ENCODE data around the gene TBPL2.
"Not testable (repeated sequence)": the region's sequence is repeated elsewhere in the genome, so short reads cannot be mapped to it uniquely, and the experiment has no call there.

The TBPL2 gene

GRCh38 chr14:55430024-55430690 lies 10.3 kb downstream of the TBPL2 start:
- peak; percentile 52 for DNase-seq
- peak; percentile 62 for TF ChIP-seq CTCF (IDR thresholded peaks at IDR 0.05; ENCODE audit: low read depth, low read length)
- Histone ChIP-seq H3K4me3 (ENCODE audit: low read depth, low read length) (no peak overlapping the region), H3K9me3 (no peaks in the 10 kb centered on the region), H3K27me3 (no peaks in the 10 kb centered on the region; the same call in 1 of the 2 replicates), H3K4me1 (no peaks in the 10 kb centered on the region), H3K36me3 (no peaks in the 10 kb centered on the region)

DNA sequence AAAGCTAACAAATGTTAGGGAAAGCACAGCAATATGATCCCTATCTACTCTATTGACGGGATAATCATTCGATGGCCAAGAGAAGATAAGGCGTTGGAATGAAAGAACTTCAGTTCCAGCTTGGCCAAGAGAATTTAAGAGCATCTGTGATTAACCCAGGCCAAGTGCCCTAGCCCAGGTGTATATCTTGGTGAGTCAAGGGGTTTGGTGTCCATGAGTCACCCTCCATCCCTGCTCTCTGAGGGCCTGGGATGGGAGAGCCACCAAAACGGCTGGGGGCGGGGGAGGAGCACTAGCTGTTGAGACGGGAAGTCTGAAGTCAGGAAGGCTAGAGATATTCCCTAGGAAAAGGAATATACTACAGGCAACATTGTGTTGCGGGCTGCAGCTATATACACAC lies 13.0 kb downstream of the TBPL2 start:
- H3K9me3 ChIP-seq: no peaks in the 10 kb centered on the region
- peak; percentile 21 for DNase-seq
- no peaks in the 10 kb centered on the region; the same call in 1 of the 2 replicates for H3K27me3 ChIP-seq
- H3K4me1 ChIP-seq: no peaks in the 10 kb centered on the region
- no peaks in the 10 kb centered on the region for H3K36me3 ChIP-seq
- no peak for TF ChIP-seq CTCF (IDR thresholded peaks at IDR 0.05; ENCODE audit: low read depth, low read length)
- no peak overlapping the region for H3K4me3 ChIP-seq (ENCODE audit: low read depth, low read length)

GRCh38 chr14:55426891-55427290 lies 13.5 kb downstream of the TBPL2 start:
- DNase-seq: no peak
- no peaks in the 10 kb centered on the region for H3K4me1 ChIP-seq
- TF ChIP-seq CTCF (IDR thresholded peaks at IDR 0.05; ENCODE audit: low read depth, low read length): no peak
- no peaks in the 10 kb centered on the region for H3K36me3 ChIP-seq
- no peak overlapping the region for H3K4me3 ChIP-seq (ENCODE audit: low read depth, low read length)
- H3K27me3 ChIP-seq: no peaks in the 10 kb centered on the region; the same call in 1 of the 2 replicates
- H3K9me3 ChIP-seq: no peaks in the 10 kb centered on the region

DNA sequence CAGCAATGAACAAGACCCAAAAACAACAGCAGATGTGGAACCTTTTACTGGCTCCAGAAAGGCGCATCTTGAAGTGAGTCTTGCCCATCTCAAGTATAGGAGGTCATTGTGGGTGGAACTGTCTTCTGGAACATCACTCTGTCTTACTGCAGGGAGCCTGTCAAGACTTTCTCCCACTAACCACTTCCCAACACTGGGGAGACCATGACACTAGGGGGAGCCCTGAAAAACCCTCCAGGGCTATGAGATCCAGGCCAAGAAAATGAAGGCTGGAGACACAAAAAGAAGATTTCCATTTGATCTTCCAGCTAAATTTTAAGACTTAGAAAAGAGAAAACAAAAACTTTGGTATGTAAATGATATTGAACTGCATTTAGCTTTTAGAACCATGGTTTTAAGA lies 15.3 kb downstream of the TBPL2 start:
- Histone ChIP-seq H3K36me3 (no peaks in the 10 kb centered on the region), H3K27me3 (no peaks in the 10 kb centered on the region), H3K4me3 (ENCODE audit: low read depth, low read length) (no peak overlapping the region), H3K9me3 (no peaks in the 10 kb centered on the region), H3K4me1 (no peaks in the 10 kb centered on the region)
- no peak for DNase-seq
- TF ChIP-seq CTCF (IDR thresholded peaks at IDR 0.05; ENCODE audit: low read depth, low read length): no peak

- no peaks in the 10 kb centered on the region for H3K27me3 ChIP-seq
- no peak overlapping the region for H3K4me3 ChIP-seq (ENCODE audit: low read depth, low read length)
- no peak for DNase-seq
- TF ChIP-seq CTCF (IDR thresholded peaks at IDR 0.05; ENCODE audit: low read depth, low read length): no peak
- no peaks in the 10 kb centered on the region for H3K9me3 ChIP-seq
- no peaks in the 10 kb centered on the region for H3K36me3 ChIP-seq
- no peaks in the 10 kb centered on the region for H3K4me1 ChIP-seq
These were observed 16.4 kb downstream of the TBPL2 start for GRCh38 chr14:55423969-55424368.

- not testable (repeated sequence) for H3K36me3 ChIP-seq; DNase-seq; H3K4me3 ChIP-seq (ENCODE audit: low read depth, low read length); H3K9me3 ChIP-seq; H3K27me3 ChIP-seq
- H3K4me1 ChIP-seq: peaks cover 12% of the 10 kb centered on the region
These were observed 18.1 kb downstream of the TBPL2 start for GRCh38 chr14:55422338-55422737.

Data from BE2C (cell line).